Measurements from ENCODE around the gene MIPOL1. TPM values are rescaled to one million over a fixed set of nuclear protein-coding genes. Genes with fewer than 3 reads are reported as not detected.

The MIPOL1 gene
- total and polyA plus RNA-seq, 7 donors: 1.2 to 21.6 (median 11.7) TPM

DNA sequence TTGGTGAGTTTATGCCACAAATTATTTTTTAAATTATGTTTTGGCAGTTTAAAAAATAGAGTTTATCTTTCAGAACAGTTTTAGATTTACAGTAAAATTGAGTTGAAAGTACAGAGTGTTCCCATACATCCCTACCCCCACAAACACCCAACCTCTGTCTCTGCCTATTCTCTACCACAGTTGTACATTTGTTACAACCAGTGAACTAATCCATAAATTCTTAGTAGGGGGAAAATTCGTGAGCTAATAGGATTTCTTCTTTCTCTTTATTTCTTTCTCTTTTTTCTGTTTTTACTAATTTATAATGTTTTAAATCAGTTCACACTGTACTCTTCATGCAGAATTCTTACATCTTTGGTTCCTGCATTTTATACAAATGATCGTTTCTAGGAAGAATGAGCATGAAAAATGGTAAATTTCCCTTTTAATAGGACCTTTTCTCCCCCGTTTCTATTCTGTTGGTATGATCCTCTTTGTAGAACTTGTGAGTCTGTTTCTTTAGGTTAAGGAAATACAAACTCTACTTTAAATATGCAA, 56.7 kb downstream of the MIPOL1 start:
- WGBS, 2 donors: 84 to 88% methylated on average over 3 of the region's 3 CpGs
- no peaks in the 10 kb centered on the region for H3K9me3 ChIP-seq
- TF ChIP-seq POLR2AphosphoS5 (IDR thresholded peaks at IDR 0.05): no peak
- TF ChIP-seq POLR2A (IDR thresholded peaks at IDR 0.05): no peak
- no peak for TF ChIP-seq EP300 (IDR thresholded peaks at IDR 0.05)
- TF ChIP-seq, protein P1, sequence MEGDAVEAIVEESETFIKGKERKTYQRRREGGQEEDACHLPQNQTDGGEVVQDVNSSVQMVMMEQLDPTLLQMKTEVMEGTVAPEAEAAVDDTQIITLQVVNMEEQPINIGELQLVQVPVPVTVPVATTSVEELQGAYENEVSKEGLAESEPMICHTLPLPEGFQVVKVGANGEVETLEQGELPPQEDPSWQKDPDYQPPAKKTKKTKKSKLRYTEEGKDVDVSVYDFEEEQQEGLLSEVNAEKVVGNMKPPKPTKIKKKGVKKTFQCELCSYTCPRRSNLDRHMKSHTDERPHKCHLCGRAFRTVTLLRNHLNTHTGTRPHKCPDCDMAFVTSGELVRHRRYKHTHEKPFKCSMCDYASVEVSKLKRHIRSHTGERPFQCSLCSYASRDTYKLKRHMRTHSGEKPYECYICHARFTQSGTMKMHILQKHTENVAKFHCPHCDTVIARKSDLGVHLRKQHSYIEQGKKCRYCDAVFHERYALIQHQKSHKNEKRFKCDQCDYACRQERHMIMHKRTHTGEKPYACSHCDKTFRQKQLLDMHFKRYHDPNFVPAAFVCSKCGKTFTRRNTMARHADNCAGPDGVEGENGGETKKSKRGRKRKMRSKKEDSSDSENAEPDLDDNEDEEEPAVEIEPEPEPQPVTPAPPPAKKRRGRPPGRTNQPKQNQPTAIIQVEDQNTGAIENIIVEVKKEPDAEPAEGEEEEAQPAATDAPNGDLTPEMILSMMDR (IDR thresholded peaks at IDR 0.05): no peak

DNA sequence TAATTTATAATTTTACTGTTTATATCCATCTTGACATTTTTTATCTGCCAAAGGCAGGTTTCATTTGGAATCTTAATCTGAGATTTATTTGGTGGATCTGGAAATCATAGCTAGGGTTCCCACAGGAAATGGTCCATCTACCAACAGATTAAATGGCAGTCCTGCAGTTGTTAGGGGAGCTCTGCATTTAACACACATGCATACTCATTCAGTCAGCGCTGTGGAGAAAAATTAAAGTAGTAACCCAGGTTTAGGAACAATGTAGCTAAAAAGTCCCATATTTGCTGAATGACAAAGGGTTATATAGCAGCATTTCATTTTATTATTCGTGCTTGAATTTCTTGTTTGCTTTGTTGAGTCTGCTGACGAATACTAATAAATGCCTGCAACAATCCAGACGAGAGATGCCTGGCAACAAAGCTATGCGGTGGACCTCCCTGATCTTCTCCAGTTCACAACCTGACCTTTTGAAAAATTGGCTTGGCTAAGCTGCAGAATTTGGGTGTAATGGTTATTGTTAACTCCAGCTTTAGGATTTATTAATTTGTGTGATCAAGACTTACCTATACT, 59.8 kb downstream of the MIPOL1 start:
- no peaks in the 10 kb centered on the region for H3K27me3 ChIP-seq
- no peak for TF ChIP-seq POLR2AphosphoS5 (IDR thresholded peaks at IDR 0.05)
- TF ChIP-seq, protein P1 (IDR thresholded peaks at IDR 0.05): no peak
- TF ChIP-seq POLR2A (IDR thresholded peaks at IDR 0.05): no peak
- DNase-seq: no peak
- intact Hi-C loops (cut with DNase I): no loop called here
- H3K4me1 ChIP-seq: no peaks in the 10 kb centered on the region
- 87 to 90% methylated on average over 5 of the region's 5 CpGs for WGBS, 2 donors
- no peak overlapping the region for H3K27ac ChIP-seq
- H3K9me3 ChIP-seq: no peaks in the 10 kb centered on the region
- H3K36me3 ChIP-seq: no peaks in the 10 kb centered on the region
- H3K4me3 ChIP-seq: no peak overlapping the region

More for the DNA sequence above, 56.7 kb downstream of the MIPOL1 start:
- DNase-seq: no peak
- H3K27ac ChIP-seq: no peak overlapping the region
- H3K36me3 ChIP-seq: no peaks in the 10 kb centered on the region
- H3K4me3 ChIP-seq: no peak overlapping the region
- H3K4me1 ChIP-seq: no peaks in the 10 kb centered on the region
- intact Hi-C loops (cut with DNase I): no loop called here
- no peaks in the 10 kb centered on the region for H3K27me3 ChIP-seq

DNA sequence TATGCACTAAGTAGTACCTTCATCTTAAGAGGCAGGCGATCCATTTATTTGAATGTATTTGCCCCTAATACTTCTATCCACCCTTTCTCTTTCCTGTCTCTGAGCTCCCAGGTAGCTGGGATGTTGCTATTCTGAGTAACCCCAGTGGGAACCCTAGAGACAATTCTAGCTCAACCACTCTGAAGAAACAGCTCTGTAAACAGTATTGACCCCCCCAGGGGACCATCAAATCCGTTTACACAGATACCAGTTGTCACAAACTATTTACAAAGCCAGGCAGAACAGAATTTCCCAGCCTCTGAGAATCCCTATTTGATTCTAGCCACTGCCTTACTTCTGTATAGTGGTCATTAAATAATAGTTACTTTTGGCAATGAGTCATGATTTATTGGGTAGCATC, 64.9 kb downstream of the MIPOL1 start:
- TF ChIP-seq POLR2AphosphoS5 (IDR thresholded peaks at IDR 0.05) (no peak), EP300 (IDR thresholded peaks at IDR 0.05) (no peak), POLR2A (IDR thresholded peaks at IDR 0.05) (no peak)
- TF ChIP-seq, protein P1 (IDR thresholded peaks at IDR 0.05): no peak
- Histone ChIP-seq H3K4me1 (no peaks in the 10 kb centered on the region), H3K36me3 (peaks cover 0 to 3% (median 0%) of the 10 kb centered on the region in 4 donors), H3K9me3 (no peaks in the 10 kb centered on the region), H3K27me3 (no peaks in the 10 kb centered on the region), H3K27ac (no peak overlapping the region), H3K4me3 (no peak overlapping the region)
- no peak for DNase-seq
- WGBS, 2 donors: 67 to 70% methylated on average over 2 of the region's 2 CpGs
- intact Hi-C loops (cut with DNase I): no loop called here

DNA sequence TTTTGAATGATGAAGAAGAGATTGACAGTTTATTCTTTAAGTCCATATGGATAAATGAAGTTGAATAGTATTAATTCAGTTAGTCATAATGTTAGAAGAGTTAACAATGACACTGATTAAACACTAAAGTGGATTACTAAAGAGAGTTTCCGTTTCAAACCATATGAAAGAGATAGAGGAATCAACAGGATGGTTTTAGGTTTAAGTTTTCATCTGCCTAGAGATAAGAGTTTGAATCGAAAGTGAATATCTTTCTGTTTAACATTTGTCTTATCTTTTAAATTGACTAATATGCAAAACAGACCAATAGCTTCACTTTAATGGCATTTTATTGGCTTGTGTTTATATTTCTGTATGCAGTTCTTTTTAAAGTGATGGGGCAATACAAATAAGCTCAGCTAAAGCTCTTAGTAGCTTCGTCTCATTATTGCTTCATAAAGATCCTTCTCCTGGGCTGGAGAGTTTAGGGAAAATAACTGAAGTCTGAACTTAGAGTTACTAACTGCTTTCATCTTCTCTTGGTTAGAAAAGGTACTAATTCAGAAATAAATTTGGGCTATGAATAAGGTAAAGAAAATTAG, 66.0 kb downstream of the MIPOL1 start:
- WGBS, 2 donors: 67 to 69% methylated on average over 3 of the region's 3 CpGs
- no peaks in the 10 kb centered on the region for H3K9me3 ChIP-seq
- intact Hi-C loops (cut with DNase I): no loop called here
- TF ChIP-seq EP300 (IDR thresholded peaks at IDR 0.05) (no peak), POLR2A (IDR thresholded peaks at IDR 0.05) (no peak), POLR2AphosphoS5 (IDR thresholded peaks at IDR 0.05) (no peak)
- TF ChIP-seq, protein P1 (IDR thresholded peaks at IDR 0.05): no peak
- H3K4me3 ChIP-seq: no peak overlapping the region
- H3K27ac ChIP-seq: no peak overlapping the region
- H3K36me3 ChIP-seq: peaks cover 0 to 3% (median 0%) of the 10 kb centered on the region in 4 donors
- no peak for DNase-seq
- no peaks in the 10 kb centered on the region for H3K4me1 ChIP-seq
- H3K27me3 ChIP-seq: no peaks in the 10 kb centered on the region
